ENCODE results near the gene CAPZB.

The CAPZB gene

GRCh38 chr1:19323987-19324664 lies 161.2 kb downstream of the CAPZB start:
- DNase-seq (ENCODE audit: low read depth, low spot score): no peak
- H3K27ac ChIP-seq: no peak overlapping the region

GRCh38 chr1:19322481-19322880 lies 162.9 kb downstream of the CAPZB start:
- H3K27ac ChIP-seq: no peak overlapping the region
- DNase-seq (ENCODE audit: low read depth, low spot score): no peak

- DNase-seq (ENCODE audit: low read depth, low spot score): no peak
- no peak overlapping the region for H3K27ac ChIP-seq
Measured at GRCh38 chr1:19321071-19321470, 164.3 kb downstream of the CAPZB start.

GRCh38 chr1:19319196-19319595 lies 166.1 kb downstream of the CAPZB start:
- H3K27ac ChIP-seq: no peak overlapping the region
- no peak for DNase-seq (ENCODE audit: low read depth, low spot score)

- no peak overlapping the region for H3K27ac ChIP-seq
- DNase-seq (ENCODE audit: low read depth, low spot score): no peak
Measured at GRCh38 chr1:19317126-19317910, 168.0 kb downstream of the CAPZB start.

- DNase-seq (ENCODE audit: low read depth, low spot score): no peak
- peak overlapping the region; percentile 68 for H3K27ac ChIP-seq
Measured at GRCh38 chr1:19315378-19316198, 169.8 kb downstream of the CAPZB start.

- H3K27ac ChIP-seq: peak overlapping the region; percentile 68
- DNase-seq (ENCODE audit: low read depth, low spot score): no peak
Measured at GRCh38 chr1:19313961-19314882, 171.1 kb downstream of the CAPZB start.

GRCh38 chr1:19313636-19313959 lies 171.7 kb downstream of the CAPZB start:
- no peak for DNase-seq (ENCODE audit: low read depth, low spot score)
- H3K27ac ChIP-seq: peak overlapping the region; percentile 68

GRCh38 chr1:19312782-19313635 lies 172.3 kb downstream of the CAPZB start:
- peak overlapping the region; percentile 68 for H3K27ac ChIP-seq
- no peak for DNase-seq (ENCODE audit: low read depth, low spot score)

- H3K27ac ChIP-seq: peak within 1 kb of the TSS; percentile 68
- DNase-seq (ENCODE audit: low read depth, low spot score): peak; percentile 39
Measured at GRCh38 chr1:19311931-19312781, 173.2 kb downstream of the CAPZB start, which contains the start of the genes AKR7A2 and SLC66A1. Gene AKR7A2 (minus strand): TSS chr1:19312144. CDS start chr1:19312124, 20 bp downstream. Gene SLC66A1 (plus strand): TSS chr1:19312326. CDS start chr1:19317678, 5,352 bp downstream.

- H3K27ac ChIP-seq: peak overlapping the region; percentile 68
- no peak for DNase-seq (ENCODE audit: low read depth, low spot score)
Measured at GRCh38 chr1:19311503-19311930, 173.8 kb downstream of the CAPZB start.

GRCh38 chr1:19310720-19311502 lies 174.4 kb downstream of the CAPZB start:
- DNase-seq (ENCODE audit: low read depth, low spot score): no peak
- no peak overlapping the region for H3K27ac ChIP-seq

- DNase-seq (ENCODE audit: low read depth, low spot score): no peak
- no peak overlapping the region for H3K27ac ChIP-seq
Measured at GRCh38 chr1:19310061-19310460, 175.3 kb downstream of the CAPZB start.

- H3K27ac ChIP-seq: no peak overlapping the region
- no peak for DNase-seq (ENCODE audit: low read depth, low spot score)
Measured at GRCh38 chr1:19309123-19309813, 176.1 kb downstream of the CAPZB start.

GRCh38 chr1:19308509-19308907 lies 176.8 kb downstream of the CAPZB start:
- DNase-seq (ENCODE audit: low read depth, low spot score): no peak
- H3K27ac ChIP-seq: no peak overlapping the region

GRCh38 chr1:19307794-19308508 lies 177.4 kb downstream of the CAPZB start:
- DNase-seq (ENCODE audit: low read depth, low spot score): no peak

More at GRCh38 chr1:19307794-19308508, 177.4 kb downstream of the CAPZB start:
- no peak overlapping the region for H3K27ac ChIP-seq

Data from epithelial cell of prostate (primary cell).